HG03280 (cell line): Measurements from ENCODE around the gene GREB1L.

Source experiments
- ATAC-seq: cut with Tn5 transposase; IDR thresholded peaks from one replicate; pipeline ENCODE4 v1.9.1; 2021; ENCODE audit warnings: mild to moderate bottlenecking, moderate library complexity; ENCODE audit not compliant: unreplicated experiment

Gene GREB1L

GRCh38 chr18:21548647-21549046, 306.6 kb downstream of the GREB1L start:
- ATAC-seq, result no peak

GRCh38 chr18:21550510-21550970, 308.5 kb downstream of the GREB1L start:
- no peak for ATAC-seq

- no peak for ATAC-seq
These were observed 315.7 kb downstream of the GREB1L start for GRCh38 chr18:21557607-21558253.

GRCh38 chr18:21559195-21559594, 317.2 kb downstream of the GREB1L start:
- ATAC-seq, result no peak

- no peak for ATAC-seq
These were observed 329.7 kb downstream of the GREB1L start for GRCh38 chr18:21571772-21572171.
